HepG2 (cell line): ENCODE data around the gene DNAJA1. TPM values are rescaled to one million over a fixed set of nuclear protein-coding genes. Genes with fewer than 3 reads are reported as not detected.
"Not testable (repeated sequence)": the region's sequence is repeated elsewhere in the genome, so short reads cannot be mapped to it uniquely, and the experiment has no call there.

Experiments
- ATAC-seq: fragments of 200-7000 bp; cut with Tn5 transposase; 3 replicates; pipeline ENCODE4 v1.9.1; 2020; ENCODE audit warnings: mild to moderate bottlenecking, moderate library complexity
- BruUV-seq: library from RNA; stranded (reverse); fragments of 400-500 nt; replicated peaks from 2 replicates; lab custom pipeline; 2021; lab: Mats Ljungman, UMichigan
- CTCF ChIA-PET: fragments of 300-600 bp; formaldehyde crosslinking; extraction: SDS; loops from one replicate; lab custom pipeline; 2021; ENCODE audit warnings: low total read pairs, inconsistent platforms, low intra/inter-chr PET ratio; lab: Yijun Ruan, JAX
- POLR2A ChIA-PET: fragments of 350-600 bp; sonication (Branson Sonifier 250); formaldehyde crosslinking; loops from one replicate; lab custom pipeline; 2020; ENCODE audit warnings: antibody characterized with exemption, inconsistent platforms; lab: Yijun Ruan, JAX
- DNase-seq: peaks from one replicate; pipeline ENCODE4 v3.0.0-alpha.2; 2015; ENCODE audit warnings: low spot score
- FAIRE-seq: peaks from 3 replicates; lab custom pipeline; 2011; peaks lifted over from hg19 to GRCh38; lab: Jason Lieb, UNC
- H2AFZ ChIP-seq: one replicate; pipeline ENCODE4 v1.6.1; 2011; ENCODE audit warnings: low read length, inconsistent platforms
- H3K27ac ChIP-seq: fragments of 300-600 bp; 3 replicates; pipeline ENCODE4 v1.8.0; 2011; ENCODE audit warnings: mixed run types, mild to moderate bottlenecking, mixed read lengths, low read length, inconsistent platforms; ENCODE audit not compliant: insufficient read depth; ENCODE audit errors: extremely low read length
- H3K27me3 ChIP-seq, 2 experiments: fragments of 200-600 bp in 1 of 2; 2 replicates in 1 of 2; 3 replicates in 1 of 2; pipeline versions ENCODE4 v1.6.0 to v1.8.0; 2011; ENCODE audit warnings: low read length in 2 of 2, mild to moderate bottlenecking in 2 of 2, moderate library complexity in 2 of 2, inconsistent platforms in 1 of 2; ENCODE audit not compliant: insufficient read depth in 2 of 2, control insufficient read depth in 1 of 2
- H3K36me3 ChIP-seq, 2 experiments: fragments of 200-600 bp in 1 of 2; replicated peaks in 1 of 2; 2 replicates in 1 of 2; 3 replicates in 1 of 2; pipeline versions ENCODE4 v1.5.1 to v1.8.0; 2011; ENCODE audit warnings: low read length in 2 of 2, inconsistent platforms in 1 of 2; ENCODE audit not compliant: insufficient read depth in 2 of 2, control insufficient read depth in 1 of 2
- H3K4me1 ChIP-seq: 2 replicates; pipeline ENCODE4 v1.5.1; 2012; ENCODE audit warnings: low read length, inconsistent platforms; ENCODE audit not compliant: insufficient read depth
- H3K4me2 ChIP-seq: 2 replicates; pipeline ENCODE4 v1.6.0; 2011; ENCODE audit warnings: low read depth, low read length, inconsistent platforms
- H3K4me3 ChIP-seq, 3 experiments: fragments of 200-600 bp in 1 of 3; sonication (generic), shearing (Covaris generic) in 1 of 3; replicated peaks in 1 of 3; 2 replicates each; pipeline ENCODE4 v1.5.1; 2011 to 2016; ENCODE audit warnings: low read length in 3 of 3, inconsistent platforms in 2 of 3, low read depth in 2 of 3, mild to moderate bottlenecking in 2 of 3, control low read depth in 1 of 3, mixed read lengths in 1 of 3; ENCODE audit not compliant: insufficient read depth in 1 of 3
- H3K79me2 ChIP-seq: one replicate; pipeline ENCODE4 v1.6.1; 2011; ENCODE audit warnings: low read length, inconsistent platforms; ENCODE audit not compliant: insufficient read depth
- H3K9ac ChIP-seq: 2 replicates; pipeline ENCODE4 v1.6.0; 2011; ENCODE audit warnings: mild to moderate bottlenecking, low read depth, low read length, inconsistent platforms; ENCODE audit not compliant: insufficient read depth
- H3K9me3 ChIP-seq: 2 replicates; pipeline ENCODE4 v1.5.1; 2012; ENCODE audit warnings: mild to moderate bottlenecking, low read length
- H4K20me1 ChIP-seq: 2 replicates; pipeline ENCODE4 v1.6.0; 2011; ENCODE audit warnings: inconsistent platforms, mild to moderate bottlenecking, low read length, moderate library complexity; ENCODE audit not compliant: insufficient read depth
- CCDC6 ChIP-seq: sonication (generic); formaldehyde crosslinking; IDR thresholded peaks from 2 replicates; pipeline ENCODE4 v1.8.1; 2022; ENCODE audit warnings: mild to moderate bottlenecking, missing genetic modification reagents, moderate library complexity
- FOXJ3 ChIP-seq: sonication (generic); formaldehyde crosslinking; IDR thresholded peaks from 2 replicates; pipeline ENCODE4 v1.4.0; 2020; ENCODE audit warnings: missing genetic modification reagents, mild to moderate bottlenecking, borderline replicate concordance
- ZNF121 ChIP-seq: sonication (generic); formaldehyde crosslinking; IDR thresholded peaks from 2 replicates; pipeline ENCODE4 v1.5.0; 2020; ENCODE audit warnings: mild to moderate bottlenecking, missing genetic modification reagents
- ZNF264 ChIP-seq: sonication (generic); formaldehyde crosslinking; IDR thresholded peaks from 2 replicates; pipeline ENCODE4 v1.4.0; 2020; ENCODE audit warnings: missing genetic modification reagents
- ZNF362 ChIP-seq: sonication (generic); formaldehyde crosslinking; IDR thresholded peaks from 2 replicates; pipeline ENCODE4 v1.4.0; 2020; ENCODE audit warnings: missing genetic modification reagents, mild to moderate bottlenecking, borderline replicate concordance
- ZNF460 ChIP-seq: sonication (generic); formaldehyde crosslinking; IDR thresholded peaks from 2 replicates; pipeline ENCODE4 v1.5.1; 2020; ENCODE audit warnings: missing genetic modification reagents, mild to moderate bottlenecking, borderline replicate concordance
- WGBS: methylation state at CpG from one replicate; pipeline ENCODE4 v1.1.6; 2017; ENCODE audit warnings: low lambda C conversion rate; 5-methylcytosine and 5-hydroxymethylcytosine counted together
- in situ Hi-C: cut with HindIII; loops from 2 replicates; pipeline ENCODE4 v1.10.0; 2017; ENCODE audit warnings: low pct_unique_long_range_greater_than_20kb; ENCODE audit not compliant: extremely low pct_ligation_motif_present
- intact Hi-C: fragments of 100-400 bp; cut with micrococcal nuclease; formaldehyde crosslinking; loops from one replicate; pipeline ENCODE4 v1.10.0; 2022; ENCODE audit not compliant: unreplicated experiment
- polyA plus RNA-seq, 8 experiments: library from polyadenylated mRNA; depleted of rRNA in 3 of 8; stranded (reverse) in 7 of 8; unstranded in 1 of 8; fragments of >200 nt; fragmentation: Illumina TruSeq in 4 of 8; extraction: Trizol in 4 of 8; gene quantifications; 2 replicates each; pipeline versions ENCODE4 v1.2.1 to v1.2.3, GENCODE V29; 2011 to 2016; ENCODE audit warnings: low read depth in 4 of 8, missing spikeins in 1 of 8, mixed read lengths in 1 of 8; ENCODE audit not compliant: insufficient read depth in 1 of 8
- total RNA-seq, 5 experiments: library from RNA; depleted of rRNA; stranded (reverse); fragments of >200 nt; fragmentation: Illumina TruSeq; extraction: Trizol; gene quantifications; 2 replicates each; pipeline ENCODE4 v1.2.3, GENCODE V29; 2016; ENCODE audit warnings: low read depth in 1 of 5
- TF ChIP-seq, protein P1 (sequence below): sonication (generic); formaldehyde crosslinking; IDR thresholded peaks from 2 replicates; pipeline ENCODE4 v1.5.0; 2020; ENCODE audit warnings: mild to moderate bottlenecking, missing genetic modification reagents

Gene DNAJA1
- total and polyA plus RNA-seq, 2 of the 13 experiments (the other 11 are each of a cell fraction or from before 2014, with no cell fraction given) = 95.9 to 306 TPM

DNA sequence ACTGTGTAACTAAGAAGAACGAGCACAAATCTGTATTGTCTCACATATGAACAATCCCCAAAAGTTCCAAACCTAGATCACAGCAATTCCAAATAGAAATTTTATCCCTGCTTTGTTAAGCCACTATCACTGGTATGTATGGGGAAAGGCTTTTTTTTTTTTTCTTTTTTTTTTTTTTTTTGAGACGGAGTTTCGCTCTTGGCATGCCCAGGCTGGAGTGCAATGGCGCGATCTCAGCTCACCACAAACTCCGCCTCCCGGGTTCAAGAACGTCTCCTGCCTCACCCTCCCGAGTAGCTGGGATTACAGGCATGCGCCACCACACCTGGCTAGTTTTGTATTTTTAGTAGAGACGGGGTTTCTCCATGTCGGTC is 24.4 kb upstream of the DNAJA1 start:
- peak; percentile 26 for ATAC-seq
- in situ Hi-C loops, DNase-seq, BruUV-seq, H4K20me1 ChIP-seq, H3K9me3 ChIP-seq, CTCF ChIA-PET, H3K27me3 ChIP-seq, FAIRE-seq, H2AFZ ChIP-seq: not testable (repeated sequence)
- Histone ChIP-seq H3K4me1 (peaks cover 23% of the 10 kb centered on the region), H3K4me3 (peak overlapping the region; percentile 80 to 95 (median 83); a peak in 5 of 6 replicates), H3K79me2 (peaks cover 31% of the 10 kb centered on the region), H3K9ac (peak overlapping the region; percentile 92), H3K27ac (peak overlapping the region; percentile 84), H3K36me3 (peaks cover 6 to 13% of the 10 kb centered on the region in 2 experiments; a peak in 3 of 5 replicates), H3K4me2 (peak overlapping the region; percentile 89)
- TF ChIP-seq ZNF460 (CRISPR knock-in tag) = peak; percentile 76; the same call in 1 of the 2 replicates
- peak; percentile 8; the same call in 1 of the 2 replicates for TF ChIP-seq ZNF362
- TF ChIP-seq CCDC6 = 0 out of 2 replicates have a peak, but pooled peaks have one; percentile 10
- 0 out of 2 replicates have a peak, but pooled peaks have one; percentile 1 for TF ChIP-seq FOXJ3
- 0 out of 2 replicates have a peak, but pooled peaks have one; percentile 16 for TF ChIP-seq ZNF264 (CRISPR knock-in tag)
- 4% methylated on average over 11 of the region's 12 CpGs for WGBS
- intact Hi-C loops = loop anchor here (2.0 kb wide), 1 partner anchor 24 kb away; the partner anchor contains the start of gene DNAJA1
- POLR2A ChIA-PET = interaction anchor here (0.7 to 3.5 kb wide), 4 partner anchors 8 to 25 kb away, joined by 3 to 28 read pairs (median 4); partner anchors contain the start of gene DNAJA1

GRCh38 chr9:33005335-33005734 is 19.7 kb upstream of the DNAJA1 start:
- H3K27ac ChIP-seq, FAIRE-seq, H2AFZ ChIP-seq, BruUV-seq, H3K36me3 ChIP-seq, H4K20me1 ChIP-seq, in situ Hi-C loops, H3K9ac ChIP-seq, H3K27me3 ChIP-seq, ATAC-seq, DNase-seq, POLR2A ChIA-PET, CTCF ChIA-PET, H3K4me1 ChIP-seq, intact Hi-C loops, H3K4me2 ChIP-seq, H3K4me3 ChIP-seq, H3K9me3 ChIP-seq, H3K79me2 ChIP-seq: not testable (repeated sequence)
- peak; percentile 83 for TF ChIP-seq ZNF121 (CRISPR knock-in tag)
- TF ChIP-seq, protein P1, sequence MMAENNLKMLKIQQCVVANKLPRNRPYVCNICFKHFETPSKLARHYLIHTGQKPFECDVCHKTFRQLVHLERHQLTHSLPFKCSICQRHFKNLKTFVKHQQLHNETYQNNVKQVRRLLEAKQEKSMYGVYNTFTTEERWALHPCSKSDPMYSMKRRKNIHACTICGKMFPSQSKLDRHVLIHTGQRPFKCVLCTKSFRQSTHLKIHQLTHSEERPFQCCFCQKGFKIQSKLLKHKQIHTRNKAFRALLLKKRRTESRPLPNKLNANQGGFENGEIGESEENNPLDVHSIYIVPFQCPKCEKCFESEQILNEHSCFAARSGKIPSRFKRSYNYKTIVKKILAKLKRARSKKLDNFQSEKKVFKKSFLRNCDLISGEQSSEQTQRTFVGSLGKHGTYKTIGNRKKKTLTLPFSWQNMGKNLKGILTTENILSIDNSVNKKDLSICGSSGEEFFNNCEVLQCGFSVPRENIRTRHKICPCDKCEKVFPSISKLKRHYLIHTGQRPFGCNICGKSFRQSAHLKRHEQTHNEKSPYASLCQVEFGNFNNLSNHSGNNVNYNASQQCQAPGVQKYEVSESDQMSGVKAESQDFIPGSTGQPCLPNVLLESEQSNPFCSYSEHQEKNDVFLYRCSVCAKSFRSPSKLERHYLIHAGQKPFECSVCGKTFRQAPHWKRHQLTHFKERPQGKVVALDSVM (CRISPR knock-in tag) = peak; percentile 53
